ENCODE data around the gene IL32.
A peak's percentile ranks its signal among the peaks of the same experiment; 100 is the strongest.

- TF ChIP-seq POLR2A (IDR thresholded peaks at IDR 0.05), result peak; percentile 25 to 69
- TF ChIP-seq CTCF (IDR thresholded peaks at IDR 0.05), result no peak
Measured at GRCh38 chr16:3036726-3037315, 28.6 kb upstream of the IL32 start, which contains the start of gene BICDL2.

Data from Peyer's patch (tissue), 4 donors.